ENCODE results near the gene SKI.
A peak's percentile ranks its signal among the peaks of the same experiment; 100 is the strongest.

The SKI gene

DNA sequence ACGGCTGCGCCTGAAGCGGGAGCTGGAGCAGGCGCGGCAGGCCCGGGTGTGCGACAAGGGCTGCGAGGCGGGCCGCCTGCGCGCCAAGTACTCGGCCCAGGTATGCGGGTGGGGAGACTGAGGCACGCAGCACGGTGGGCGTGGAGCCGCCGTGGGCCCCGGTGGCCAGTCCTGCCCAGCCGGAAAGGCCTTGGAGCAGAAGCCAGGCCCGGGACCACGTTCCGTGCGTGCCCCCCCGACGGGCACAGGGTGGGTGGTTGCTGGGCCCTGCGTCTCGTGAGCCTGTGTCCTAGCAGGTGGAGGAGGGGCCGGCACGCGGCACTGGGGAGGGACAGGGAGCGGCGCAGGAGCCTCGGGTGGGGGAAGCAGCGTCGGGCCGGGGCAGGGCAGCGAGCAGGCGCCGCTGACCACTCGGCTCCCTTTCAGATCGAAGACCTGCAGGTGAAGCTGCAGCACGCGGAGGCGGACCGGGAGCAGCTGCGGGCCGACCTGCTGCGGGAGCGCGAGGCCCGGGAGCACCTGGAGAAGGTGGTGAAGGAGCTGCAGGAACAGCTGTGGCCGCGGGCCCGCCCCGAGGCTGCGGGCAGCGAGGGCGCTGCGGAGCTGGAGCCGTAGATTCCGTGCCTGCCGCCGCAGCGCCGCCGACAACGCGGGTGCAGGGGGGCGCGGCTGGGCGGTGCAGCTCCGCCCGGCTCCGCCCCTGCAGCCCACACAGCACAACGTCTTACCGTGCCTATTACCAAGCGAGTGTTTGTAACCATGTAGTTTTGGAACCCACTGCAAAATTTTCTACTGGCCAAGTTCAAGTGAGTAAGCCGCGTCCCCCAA, 78.2 kb downstream of the SKI start:
- Histone ChIP-seq H3K27me3 (ENCODE audit: control insufficient read depth in 1 of 2, insufficient read depth in 2 of 2, low read length in 2 of 2) (no peaks in the 10 kb centered on the region), H3K4me1 (ENCODE audit: insufficient read depth, low read length) (peaks cover 48% of the 10 kb centered on the region), H3K27ac (ENCODE audit: low read depth, low read length) (peak overlapping the region; percentile 4), H3K36me3 (ENCODE audit: insufficient read depth, low read length) (peaks cover 38% of the 10 kb centered on the region), H3K4me3 (ENCODE audit: low read depth in 1 of 2, low read length in 2 of 2) (no peak overlapping the region), H3K9ac (ENCODE audit: low read length) (no peak overlapping the region), H3K9me3 (ENCODE audit: low read length) (no peaks in the 10 kb centered on the region)

- no peak overlapping the region for H3K9ac ChIP-seq (ENCODE audit: low read length)
- peaks cover 50% of the 10 kb centered on the region for H3K4me1 ChIP-seq (ENCODE audit: insufficient read depth, low read length)
- no peaks in the 10 kb centered on the region for H3K9me3 ChIP-seq (ENCODE audit: low read length)
- no peak overlapping the region for H3K4me3 ChIP-seq (ENCODE audit: low read depth in 1 of 2, low read length in 2 of 2)
- H3K27ac ChIP-seq (ENCODE audit: low read depth, low read length): no peak overlapping the region
- H3K27me3 ChIP-seq (ENCODE audit: control insufficient read depth in 1 of 2, insufficient read depth in 2 of 2, low read length in 2 of 2): no peaks in the 10 kb centered on the region
- H3K36me3 ChIP-seq (ENCODE audit: insufficient read depth, low read length): peaks cover 38% of the 10 kb centered on the region
Measured at GRCh38 chr1:2307064-2307605, 79.0 kb downstream of the SKI start.

- no peak overlapping the region for H3K9ac ChIP-seq (ENCODE audit: low read length)
- H3K27me3 ChIP-seq (ENCODE audit: control insufficient read depth in 1 of 2, insufficient read depth in 2 of 2, low read length in 2 of 2): no peaks in the 10 kb centered on the region
- H3K4me1 ChIP-seq (ENCODE audit: insufficient read depth, low read length): peaks cover 58% of the 10 kb centered on the region
- no peaks in the 10 kb centered on the region for H3K9me3 ChIP-seq (ENCODE audit: low read length)
- H3K36me3 ChIP-seq (ENCODE audit: insufficient read depth, low read length): peaks cover 32% of the 10 kb centered on the region
- no peak overlapping the region for H3K27ac ChIP-seq (ENCODE audit: low read depth, low read length)
- H3K4me3 ChIP-seq (ENCODE audit: low read depth in 1 of 2, low read length in 2 of 2): no peak overlapping the region
Measured at GRCh38 chr1:2307972-2308371, 79.9 kb downstream of the SKI start.

DNA sequence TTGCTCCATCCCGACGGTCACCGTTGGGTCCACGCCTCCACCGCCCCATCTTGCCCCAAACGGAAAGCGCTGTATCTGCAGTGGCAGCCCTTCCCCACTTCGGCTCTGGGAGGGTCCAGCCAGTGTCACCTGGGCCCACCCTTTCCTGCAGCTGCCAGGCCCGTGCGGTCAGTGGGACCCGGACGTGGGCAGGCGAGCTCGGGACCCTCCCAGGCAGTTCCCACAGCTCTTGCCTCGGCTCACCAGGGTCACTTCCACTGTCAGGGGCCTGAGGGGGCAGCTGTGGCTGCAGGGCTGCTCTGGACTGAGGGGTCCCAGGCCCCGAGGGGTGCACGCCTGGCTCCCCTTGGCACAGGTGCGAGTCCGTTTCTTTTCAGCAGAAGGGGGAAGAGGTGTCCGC, 80.7 kb downstream of the SKI start:
- Histone ChIP-seq H3K4me3 (ENCODE audit: low read depth in 1 of 2, low read length in 2 of 2) (no peak overlapping the region), H3K27ac (ENCODE audit: low read depth, low read length) (no peak overlapping the region), H3K4me1 (ENCODE audit: insufficient read depth, low read length) (peaks cover 60% of the 10 kb centered on the region), H3K27me3 (ENCODE audit: control insufficient read depth in 1 of 2, insufficient read depth in 2 of 2, low read length in 2 of 2) (no peaks in the 10 kb centered on the region), H3K9ac (ENCODE audit: low read length) (no peak overlapping the region), H3K9me3 (ENCODE audit: low read length) (no peaks in the 10 kb centered on the region), H3K36me3 (ENCODE audit: insufficient read depth, low read length) (peaks cover 23% of the 10 kb centered on the region)

GRCh38 chr1:2310332-2311183, 82.4 kb downstream of the SKI start:
- Histone ChIP-seq H3K4me1 (ENCODE audit: insufficient read depth, low read length) (peaks cover 47% of the 10 kb centered on the region), H3K36me3 (ENCODE audit: insufficient read depth, low read length) (peaks cover 14% of the 10 kb centered on the region), H3K27ac (ENCODE audit: low read depth, low read length) (peak overlapping the region; percentile 86), H3K9ac (ENCODE audit: low read length) (peak overlapping the region; percentile 33), H3K9me3 (ENCODE audit: low read length) (no peaks in the 10 kb centered on the region), H3K27me3 (ENCODE audit: control insufficient read depth in 1 of 2, insufficient read depth in 2 of 2, low read length in 2 of 2) (no peaks in the 10 kb centered on the region), H3K4me3 (ENCODE audit: low read depth in 1 of 2, low read length in 2 of 2) (no peak overlapping the region)

DNA sequence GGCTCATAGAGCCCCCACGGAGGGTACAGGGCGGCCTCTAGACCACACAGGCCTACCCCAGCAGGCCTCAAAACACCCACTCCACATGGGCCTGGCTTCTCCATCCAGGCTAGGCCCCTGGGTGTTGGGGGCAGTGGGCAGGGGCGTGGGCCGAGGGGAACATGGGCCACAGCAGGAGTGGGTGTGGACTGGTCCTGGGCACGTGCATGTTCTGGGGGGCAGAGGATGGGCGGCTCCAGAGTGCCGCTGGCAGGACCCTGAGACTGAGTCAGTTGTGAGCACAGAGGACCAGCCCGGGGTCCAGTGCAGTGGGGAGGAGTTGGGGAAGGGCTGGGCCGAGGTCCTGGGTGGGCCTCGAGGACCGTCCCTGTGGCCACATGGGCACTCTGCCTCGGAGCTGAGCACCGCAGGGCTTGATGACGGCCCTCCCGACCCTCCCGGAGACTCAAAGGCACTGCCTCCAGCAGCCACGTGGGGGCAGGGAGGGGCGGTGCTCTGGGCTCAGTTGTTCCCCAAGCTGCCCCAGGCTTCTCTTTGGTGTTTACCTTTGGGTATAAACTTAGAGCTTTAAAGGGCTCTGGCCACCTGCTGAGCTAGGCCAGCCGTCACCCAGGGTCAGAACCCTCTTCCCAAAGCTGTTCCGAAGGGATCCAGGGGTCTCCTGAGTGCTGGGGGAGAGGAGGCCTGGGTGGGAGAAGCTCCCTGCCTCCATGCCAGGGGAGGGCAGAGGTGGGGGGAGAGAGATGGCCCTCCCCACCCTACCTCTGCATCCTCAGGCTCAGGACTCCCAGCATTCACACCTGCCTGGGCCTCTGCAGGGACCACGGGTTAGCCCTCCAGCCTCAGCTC, 83.3 kb downstream of the SKI start:
- peak overlapping the region; percentile 86 for H3K27ac ChIP-seq (ENCODE audit: low read depth, low read length)
- peak overlapping the region; percentile 33 for H3K9ac ChIP-seq (ENCODE audit: low read length)

DNA sequence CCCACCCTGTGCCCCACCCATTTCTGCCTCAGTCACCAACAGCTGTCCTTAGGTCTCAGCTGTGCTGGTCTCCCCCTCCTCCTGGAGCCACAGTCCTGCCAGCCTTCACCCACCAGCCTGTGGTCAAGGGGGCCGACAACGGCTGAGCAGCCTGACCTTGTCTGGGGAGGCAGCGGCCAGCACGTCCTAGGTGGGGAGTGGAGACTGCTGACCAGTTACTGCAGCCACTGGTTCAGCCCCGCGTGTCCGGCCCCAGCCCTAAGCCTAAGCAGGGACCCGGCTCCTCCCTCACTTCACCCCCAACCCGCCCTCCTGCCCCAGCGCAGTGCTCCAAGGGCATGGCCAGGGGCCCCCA, 84.0 kb downstream of the SKI start:
- Histone ChIP-seq H3K27me3 (ENCODE audit: control insufficient read depth in 1 of 2, insufficient read depth in 2 of 2, low read length in 2 of 2) (no peaks in the 10 kb centered on the region), H3K4me1 (ENCODE audit: insufficient read depth, low read length) (peaks cover 44% of the 10 kb centered on the region), H3K9me3 (ENCODE audit: low read length) (no peaks in the 10 kb centered on the region)

More for the DNA sequence above, 83.3 kb downstream of the SKI start:
- Histone ChIP-seq H3K4me3 (ENCODE audit: low read depth in 1 of 2, low read length in 2 of 2) (no peak overlapping the region), H3K9me3 (ENCODE audit: low read length) (no peaks in the 10 kb centered on the region), H3K4me1 (ENCODE audit: insufficient read depth, low read length) (peaks cover 44% of the 10 kb centered on the region), H3K36me3 (ENCODE audit: insufficient read depth, low read length) (peaks cover 14% of the 10 kb centered on the region), H3K27me3 (ENCODE audit: control insufficient read depth in 1 of 2, insufficient read depth in 2 of 2, low read length in 2 of 2) (no peaks in the 10 kb centered on the region)

DNA sequence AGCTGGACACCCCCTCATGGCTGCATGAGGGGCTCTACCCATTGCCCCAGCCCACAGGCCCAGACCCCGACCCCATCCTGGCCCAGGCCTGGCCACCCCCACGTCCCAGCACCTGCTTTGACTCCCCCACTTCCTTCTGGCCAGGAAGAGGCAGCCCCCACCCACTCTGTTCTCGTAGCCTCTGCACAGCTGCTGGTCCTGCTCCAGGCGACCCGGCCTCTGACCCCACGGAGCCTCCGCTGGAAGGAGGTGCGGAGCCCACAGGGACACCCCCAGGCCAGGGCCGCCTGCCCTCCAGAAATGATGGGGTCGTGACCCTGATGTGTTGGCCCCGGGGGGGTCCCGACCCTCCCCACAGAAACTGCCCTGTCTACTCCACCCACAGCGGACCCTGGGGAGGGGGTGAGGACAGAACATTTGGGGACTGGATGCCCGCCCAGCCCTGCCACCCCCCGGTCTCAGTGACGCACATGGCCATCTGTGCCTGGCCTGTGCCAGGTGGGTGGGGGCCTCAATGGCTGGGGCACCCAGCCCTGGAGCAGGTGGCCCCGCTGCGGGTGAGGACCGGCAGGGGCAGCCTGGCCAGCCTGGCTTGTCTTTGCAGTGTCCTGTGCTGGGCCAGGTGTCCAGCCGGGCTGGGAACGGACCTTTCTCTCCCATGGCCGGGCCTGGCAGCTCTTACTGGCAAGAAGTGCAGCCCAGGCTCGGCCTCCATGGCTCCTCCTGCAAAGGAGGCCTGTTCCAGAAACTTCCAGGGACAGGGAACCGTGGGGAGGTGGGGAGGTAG, 84.6 kb downstream of the SKI start:
- H3K4me3 ChIP-seq (ENCODE audit: low read depth in 1 of 2, low read length in 2 of 2): no peak overlapping the region
- H3K9me3 ChIP-seq (ENCODE audit: low read length): no peaks in the 10 kb centered on the region
- H3K36me3 ChIP-seq (ENCODE audit: insufficient read depth, low read length): peaks cover 8% of the 10 kb centered on the region
- H3K27me3 ChIP-seq (ENCODE audit: control insufficient read depth in 1 of 2, insufficient read depth in 2 of 2, low read length in 2 of 2): no peaks in the 10 kb centered on the region
- peaks cover 44% of the 10 kb centered on the region for H3K4me1 ChIP-seq (ENCODE audit: insufficient read depth, low read length)
- H3K27ac ChIP-seq (ENCODE audit: low read depth, low read length): peak overlapping the region; percentile 86
- H3K9ac ChIP-seq (ENCODE audit: low read length): no peak overlapping the region

More for the DNA sequence above, 84.0 kb downstream of the SKI start:
- Histone ChIP-seq H3K27ac (ENCODE audit: low read depth, low read length) (peak overlapping the region; percentile 86), H3K9ac (ENCODE audit: low read length) (peak overlapping the region; percentile 33), H3K36me3 (ENCODE audit: insufficient read depth, low read length) (peaks cover 14% of the 10 kb centered on the region), H3K4me3 (ENCODE audit: low read depth in 1 of 2, low read length in 2 of 2) (no peak overlapping the region)

DNA sequence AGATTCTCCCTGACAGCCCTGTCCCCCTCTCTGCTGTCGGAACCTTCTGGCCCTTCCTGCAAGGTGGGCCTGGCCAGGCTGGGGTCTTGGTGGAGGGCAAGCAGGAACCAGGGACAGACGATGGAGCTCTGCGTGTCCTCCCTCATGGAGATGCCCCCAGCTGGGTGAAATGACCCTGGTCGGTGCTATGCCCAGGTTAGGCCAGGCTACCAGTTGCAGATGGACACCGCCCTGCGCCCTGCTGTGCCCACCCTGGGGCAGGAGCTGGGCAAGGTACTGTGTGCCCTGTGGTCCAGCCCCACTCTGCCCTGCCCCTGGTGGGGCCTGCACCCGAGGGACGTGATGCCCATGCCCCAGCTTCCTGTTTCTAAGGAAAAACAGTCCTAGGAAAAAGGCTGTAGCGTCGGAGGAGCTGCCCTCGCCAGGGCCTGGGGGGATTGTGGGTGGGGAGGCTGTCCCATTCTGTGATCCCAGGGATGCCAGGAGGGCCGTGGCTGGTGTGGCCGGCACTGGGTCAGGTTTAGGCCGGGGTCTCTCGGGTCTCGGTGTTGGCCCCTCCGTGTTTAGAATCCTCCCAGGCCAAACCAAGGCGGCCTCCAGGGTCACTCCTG, 85.6 kb downstream of the SKI start:
- peak overlapping the region in 1 of 2 donors; percentile 23 for H3K4me3 ChIP-seq (ENCODE audit: low read depth in 1 of 2, low read length in 2 of 2)
- H3K9ac ChIP-seq (ENCODE audit: low read length): no peak overlapping the region
- no peaks in the 10 kb centered on the region for H3K9me3 ChIP-seq (ENCODE audit: low read length)
- H3K27ac ChIP-seq (ENCODE audit: low read depth, low read length): peak overlapping the region; percentile 86
- peaks cover 50% of the 10 kb centered on the region for H3K4me1 ChIP-seq (ENCODE audit: insufficient read depth, low read length)
- H3K36me3 ChIP-seq (ENCODE audit: insufficient read depth, low read length): no peaks in the 10 kb centered on the region
- no peaks in the 10 kb centered on the region for H3K27me3 ChIP-seq (ENCODE audit: control insufficient read depth in 1 of 2, insufficient read depth in 2 of 2, low read length in 2 of 2)

- H3K27me3 ChIP-seq (ENCODE audit: control insufficient read depth in 1 of 2, insufficient read depth in 2 of 2, low read length in 2 of 2): no peaks in the 10 kb centered on the region
- H3K4me1 ChIP-seq (ENCODE audit: insufficient read depth, low read length): peaks cover 51% of the 10 kb centered on the region
- H3K36me3 ChIP-seq (ENCODE audit: insufficient read depth, low read length): no peaks in the 10 kb centered on the region
- H3K27ac ChIP-seq (ENCODE audit: low read depth, low read length): peak overlapping the region; percentile 86
- peak overlapping the region; percentile 23 to 31 for H3K4me3 ChIP-seq (ENCODE audit: low read depth in 1 of 2, low read length in 2 of 2)
- H3K9ac ChIP-seq (ENCODE audit: low read length): no peak overlapping the region
- H3K9me3 ChIP-seq (ENCODE audit: low read length): no peaks in the 10 kb centered on the region
Measured at GRCh38 chr1:2314273-2314802, 86.2 kb downstream of the SKI start.
